Chondrocyte (in vitro differentiated cells): ENCODE results near the gene NDUFAF7. TPM values are rescaled to one million over a fixed set of nuclear protein-coding genes. Genes with fewer than 3 reads are reported as not detected.
"Not testable (repeated sequence)": the region's sequence is repeated elsewhere in the genome, so short reads cannot be mapped to it uniquely, and the experiment has no call there.

ENCODE experiments used
- DNase-seq: peaks from one replicate; pipeline ENCODE4 v3.0.0; 2021; ENCODE audit warnings: mixed read lengths, low spot score
- H3K27ac Mint-ChIP-seq: one replicate; pipeline ENCODE4 v1.8.0; 2021; ENCODE audit warnings: mild to moderate bottlenecking, moderate library complexity, mixed read lengths; ENCODE audit not compliant: unreplicated experiment
- H3K27me3 Mint-ChIP-seq: 2 replicates; pipeline ENCODE4 v1.8.0; 2021; ENCODE audit warnings: low read depth, mixed read lengths
- H3K36me3 Mint-ChIP-seq: 2 replicates; pipeline ENCODE4 v1.8.0; 2021; ENCODE audit warnings: low read depth, mixed read lengths
- H3K4me1 Mint-ChIP-seq: 2 replicates; pipeline ENCODE4 v1.8.0; 2021; ENCODE audit warnings: low read depth, mild to moderate bottlenecking, mixed read lengths
- H3K4me3 Mint-ChIP-seq: one replicate; pipeline ENCODE4 v1.8.0; 2021; ENCODE audit warnings: mild to moderate bottlenecking, moderate library complexity, mixed read lengths; ENCODE audit not compliant: unreplicated experiment
- H3K9me3 Mint-ChIP-seq: 2 replicates; pipeline ENCODE4 v1.8.0; 2021; ENCODE audit warnings: low read depth, mixed read lengths
- total RNA-seq: library from RNA; stranded (reverse); gene quantifications from 3 replicates; pipeline ENCODE4 v1.2.1, GENCODE V29; 2021
- TF ChIP-seq, protein P1 (sequence below): fragments of 200-600 bp; sonication (generic); IDR thresholded peaks from 2 replicates; pipeline ENCODE4 v1.5.0; 2021; ENCODE audit warnings: antibody characterized with exemption, mild to moderate bottlenecking, moderate library complexity

NDUFAF7 gene
- total RNA-seq, 1 donor from 2014 or later, result 15.7 TPM

DNA sequence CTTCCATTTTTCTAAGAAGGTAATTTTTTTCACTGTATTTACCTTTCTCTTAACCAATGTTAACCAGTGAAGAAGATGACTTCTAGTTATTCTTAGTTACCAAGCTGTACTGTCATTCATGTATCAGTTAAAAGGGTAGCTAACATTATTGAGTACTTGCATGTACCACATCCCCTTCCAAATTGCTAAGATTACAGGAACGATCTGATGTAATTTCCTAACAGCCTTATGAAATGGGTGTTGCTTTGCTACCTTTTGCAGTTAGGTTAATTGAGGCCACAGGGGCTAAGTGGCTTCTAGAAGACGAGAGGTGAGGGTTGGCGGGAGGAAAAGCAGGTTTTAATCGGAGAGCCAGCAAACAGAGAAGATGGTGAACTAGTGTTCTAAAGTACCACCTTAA lies 41.2 kb upstream of the NDUFAF7 start:
- Mint-ChIP-seq H3K27me3 (peaks cover 2% of the 10 kb centered on the region), H3K4me1 (peaks cover 6% of the 10 kb centered on the region), H3K27ac (no peak overlapping the region), H3K9me3 (no peaks in the 10 kb centered on the region), H3K4me3 (no peak overlapping the region), H3K36me3 (no peaks in the 10 kb centered on the region)
- TF ChIP-seq, protein P1, sequence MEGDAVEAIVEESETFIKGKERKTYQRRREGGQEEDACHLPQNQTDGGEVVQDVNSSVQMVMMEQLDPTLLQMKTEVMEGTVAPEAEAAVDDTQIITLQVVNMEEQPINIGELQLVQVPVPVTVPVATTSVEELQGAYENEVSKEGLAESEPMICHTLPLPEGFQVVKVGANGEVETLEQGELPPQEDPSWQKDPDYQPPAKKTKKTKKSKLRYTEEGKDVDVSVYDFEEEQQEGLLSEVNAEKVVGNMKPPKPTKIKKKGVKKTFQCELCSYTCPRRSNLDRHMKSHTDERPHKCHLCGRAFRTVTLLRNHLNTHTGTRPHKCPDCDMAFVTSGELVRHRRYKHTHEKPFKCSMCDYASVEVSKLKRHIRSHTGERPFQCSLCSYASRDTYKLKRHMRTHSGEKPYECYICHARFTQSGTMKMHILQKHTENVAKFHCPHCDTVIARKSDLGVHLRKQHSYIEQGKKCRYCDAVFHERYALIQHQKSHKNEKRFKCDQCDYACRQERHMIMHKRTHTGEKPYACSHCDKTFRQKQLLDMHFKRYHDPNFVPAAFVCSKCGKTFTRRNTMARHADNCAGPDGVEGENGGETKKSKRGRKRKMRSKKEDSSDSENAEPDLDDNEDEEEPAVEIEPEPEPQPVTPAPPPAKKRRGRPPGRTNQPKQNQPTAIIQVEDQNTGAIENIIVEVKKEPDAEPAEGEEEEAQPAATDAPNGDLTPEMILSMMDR, result no peak
- DNase-seq, result no peak

DNA sequence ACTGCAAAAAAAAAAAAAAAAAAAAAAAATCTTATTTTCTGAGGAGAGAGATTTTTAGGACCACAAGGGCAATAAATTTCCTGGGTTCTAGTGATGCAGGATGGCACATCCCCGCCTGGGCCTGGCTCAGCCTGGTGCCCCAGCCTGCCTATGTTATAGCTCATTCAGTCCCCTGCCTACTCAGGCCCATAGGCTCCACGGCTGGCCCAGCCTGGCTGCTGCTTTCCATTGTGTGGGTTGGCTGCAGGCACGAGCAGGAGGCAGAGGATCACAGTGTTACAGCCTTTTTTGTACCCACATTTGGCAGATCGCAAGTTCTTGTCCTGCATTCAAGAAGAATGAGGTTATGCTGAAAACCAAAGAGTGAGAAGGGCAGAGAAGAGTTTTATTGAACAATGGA lies 40.2 kb upstream of the NDUFAF7 start:
- TF ChIP-seq, protein P1, result no peak
- H3K27me3 Mint-ChIP-seq, result peaks cover 2% of the 10 kb centered on the region
- no peak for DNase-seq
- no peaks in the 10 kb centered on the region for H3K9me3 Mint-ChIP-seq
- no peak overlapping the region for H3K4me3 Mint-ChIP-seq
- H3K36me3 Mint-ChIP-seq, result no peaks in the 10 kb centered on the region
- peaks cover 6% of the 10 kb centered on the region for H3K4me1 Mint-ChIP-seq
- no peak overlapping the region for H3K27ac Mint-ChIP-seq

DNA sequence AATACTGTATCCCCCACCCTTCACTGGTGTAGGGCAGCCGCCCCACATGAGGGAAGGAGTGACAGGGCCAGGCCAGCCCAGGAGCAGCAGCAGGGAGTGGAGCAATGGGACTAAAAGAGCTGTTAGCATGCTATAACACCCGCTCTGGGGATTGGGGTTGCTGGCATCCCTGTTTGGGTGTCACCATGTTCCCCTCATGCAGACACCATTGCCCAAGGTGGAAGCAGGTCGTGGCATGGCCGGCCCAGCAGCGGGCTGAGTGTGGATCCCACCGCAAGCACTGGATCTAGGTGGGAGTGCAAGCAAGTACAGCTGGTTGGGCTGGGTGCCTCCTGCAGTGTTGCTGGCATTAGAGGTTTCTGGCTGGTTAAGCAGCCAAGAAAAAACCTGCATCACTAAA lies 39.7 kb upstream of the NDUFAF7 start:
- DNase-seq, result no peak
- Mint-ChIP-seq H3K27me3 (peaks cover 2% of the 10 kb centered on the region), H3K4me1 (peaks cover 6% of the 10 kb centered on the region), H3K4me3 (no peak overlapping the region), H3K9me3 (no peaks in the 10 kb centered on the region), H3K36me3 (no peaks in the 10 kb centered on the region), H3K27ac (no peak overlapping the region)
- TF ChIP-seq, protein P1, result no peak

DNA sequence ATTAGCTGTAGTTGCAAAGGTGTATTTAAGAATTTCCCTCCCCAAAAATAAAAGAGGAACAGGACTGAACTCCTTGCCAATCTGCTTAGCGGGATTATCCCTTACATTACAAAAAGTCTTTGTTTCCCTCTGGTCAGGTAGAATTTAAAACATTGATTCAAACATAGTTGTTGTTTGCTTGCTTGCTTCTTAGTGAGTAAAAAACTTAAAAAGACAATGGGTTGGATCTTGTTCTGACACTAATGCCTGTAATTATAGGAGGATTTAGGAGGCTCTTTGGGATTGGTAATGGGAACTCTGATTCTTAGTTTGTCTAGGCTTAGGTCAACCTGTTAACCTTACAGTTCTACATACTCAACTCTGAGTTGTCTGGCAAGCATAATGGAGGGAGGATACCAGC lies 38.9 kb upstream of the NDUFAF7 start:
- DNase-seq, result no peak
- H3K4me3 Mint-ChIP-seq, result no peak overlapping the region
- no peaks in the 10 kb centered on the region for H3K36me3 Mint-ChIP-seq
- no peak overlapping the region for H3K27ac Mint-ChIP-seq
- peaks cover 2% of the 10 kb centered on the region for H3K27me3 Mint-ChIP-seq
- TF ChIP-seq, protein P1, result no peak
- no peaks in the 10 kb centered on the region for H3K9me3 Mint-ChIP-seq
- H3K4me1 Mint-ChIP-seq, result peaks cover 6% of the 10 kb centered on the region

DNA sequence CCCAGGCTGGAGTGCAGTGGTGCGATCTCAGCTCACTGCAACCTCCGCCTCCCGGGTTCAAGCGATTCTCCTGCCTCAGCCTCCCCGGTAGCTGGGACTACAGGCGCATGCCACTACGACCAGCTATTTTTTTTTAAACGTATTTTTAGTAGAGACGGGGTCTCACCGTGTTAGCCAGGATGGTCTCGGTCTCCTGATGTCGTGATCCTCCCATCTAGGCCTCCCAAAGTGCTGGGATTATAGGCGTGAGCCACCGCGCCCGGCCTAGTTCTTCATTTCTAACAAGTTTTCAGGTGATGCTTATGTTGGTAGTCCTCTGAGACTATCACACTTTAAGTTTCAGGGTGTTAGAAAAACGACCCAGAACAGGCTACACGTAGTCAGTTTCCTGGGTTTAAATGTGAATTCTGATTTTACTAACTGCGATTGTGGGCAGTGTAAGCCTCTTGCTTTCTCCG lies 35.6 kb upstream of the NDUFAF7 start:
- not testable (repeated sequence) for H3K27me3 Mint-ChIP-seq, H3K27ac Mint-ChIP-seq, H3K9me3 Mint-ChIP-seq, H3K4me1 Mint-ChIP-seq, DNase-seq, H3K36me3 Mint-ChIP-seq, H3K4me3 Mint-ChIP-seq

DNA sequence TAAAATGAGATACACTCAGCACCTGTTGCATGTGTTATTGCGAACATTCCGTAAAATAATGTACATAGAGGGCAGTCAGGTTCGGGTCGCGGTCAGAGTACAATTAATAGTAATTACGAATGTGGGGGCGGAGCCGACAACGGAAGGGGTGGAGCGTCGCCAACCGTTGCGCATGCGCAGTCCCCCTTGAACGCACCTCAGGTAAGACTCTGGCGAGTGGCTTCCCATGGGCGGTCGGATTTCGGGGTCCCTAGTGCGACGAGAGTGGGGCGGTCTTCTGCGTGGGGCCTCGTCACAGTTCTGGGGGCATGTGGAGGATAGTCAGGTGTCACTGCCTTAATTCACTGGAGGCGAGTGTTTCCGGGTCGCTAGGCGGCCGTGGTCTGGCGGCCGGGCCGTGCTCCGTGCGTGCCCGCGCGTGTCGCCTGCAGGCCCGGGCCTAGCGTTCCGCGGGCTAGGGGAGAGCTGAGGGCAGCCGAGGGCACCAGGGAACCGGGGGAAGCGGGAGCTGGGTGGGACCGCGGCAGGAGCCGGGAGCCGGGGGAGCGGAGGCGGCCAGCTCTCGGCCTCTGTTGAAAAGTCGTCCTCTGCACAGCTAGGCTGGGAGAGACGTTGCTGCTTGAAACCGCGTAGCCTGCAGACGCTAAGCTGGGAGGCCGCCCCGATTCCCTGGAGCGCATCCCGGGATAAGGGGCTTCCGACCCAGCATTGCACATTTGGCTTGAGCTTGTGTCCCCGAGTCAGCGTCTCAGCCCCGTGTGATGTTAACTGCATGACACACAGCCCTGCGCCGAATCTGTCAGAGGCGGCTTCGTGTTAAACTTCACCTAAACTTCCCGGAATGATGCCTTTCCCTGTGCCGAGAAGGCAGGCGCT lies 34.9 kb upstream of the NDUFAF7 start, which contains the start of gene CEBPZOS:
Gene CEBPZOS, plus strand, starts transcription at position 177 of the 876 bp plus-strand sequence. CDS start 3,209 bp downstream, outside the sequence.
- no peaks in the 10 kb centered on the region for H3K9me3 Mint-ChIP-seq
- no peak within 1 kb of the TSS for H3K27ac Mint-ChIP-seq
- no peak within 1 kb of the TSS for H3K4me3 Mint-ChIP-seq
- no peaks in the 10 kb centered on the region for H3K27me3 Mint-ChIP-seq
- H3K36me3 Mint-ChIP-seq, result peaks cover 8% of the 10 kb centered on the region
- DNase-seq, result no peak
- no peaks in the 10 kb centered on the region for H3K4me1 Mint-ChIP-seq
- TF ChIP-seq, protein P1, result no peak
